Activated B cell treated with CpG ODN at 0.5 μM for 24 hours (primary cell): ENCODE measurements around the gene KCNIP1. TPM values are rescaled to one million over a fixed set of nuclear protein-coding genes. Genes with fewer than 3 reads are reported as not detected.

ENCODE experiments used
- ATAC-seq: fragments of 200-7000 bp; cut with Tn5 transposase; one replicate; pipeline ENCODE4 v1.10.0; 2021; ENCODE audit warnings: low read depth, mild to moderate bottlenecking, moderate library complexity
- CTCF ChIA-PET: fragments of 350-600 bp; sonication (Branson Sonifier 250); formaldehyde crosslinking; loops from one replicate; lab custom pipeline; 2021; ENCODE audit warnings: antibody characterized with exemption; lab: Charles Lee
- POLR2A ChIA-PET: fragments of 350-600 bp; sonication (Branson Sonifier 250); formaldehyde crosslinking; loops from one replicate; lab custom pipeline; 2021; ENCODE audit warnings: antibody characterized with exemption; lab: Charles Lee
- DNase-seq: peaks from one replicate; pipeline ENCODE4 v3.0.0; 2022
- H3K27ac Mint-ChIP-seq: one replicate; pipeline ENCODE4 v1.8.0; 2020; ENCODE audit warnings: mixed read lengths
- H3K27me3 Mint-ChIP-seq: one replicate; pipeline ENCODE4 v1.8.0; 2021; ENCODE audit warnings: mixed read lengths
- H3K36me3 Mint-ChIP-seq: one replicate; pipeline ENCODE4 v1.8.0; 2021; ENCODE audit warnings: low read depth, mixed read lengths
- H3K4me1 Mint-ChIP-seq: one replicate; pipeline ENCODE4 v1.8.0; 2021; ENCODE audit warnings: mixed read lengths
- H3K4me3 Mint-ChIP-seq: one replicate; pipeline ENCODE4 v1.8.0; 2020; ENCODE audit warnings: mild to moderate bottlenecking, mixed read lengths
- H3K9me3 Mint-ChIP-seq: one replicate; pipeline ENCODE4 v1.8.0; 2020; ENCODE audit warnings: mixed read lengths
- CTCF ChIP-seq: fragments of 200-600 bp; IDR thresholded peaks from one replicate; pipeline ENCODE4 v1.8.0; 2022; ENCODE audit warnings: antibody characterized with exemption, mild to moderate bottlenecking
- intact Hi-C: fragments of 100-400 bp; cut with micrococcal nuclease; formaldehyde crosslinking; loops from one replicate; pipeline ENCODE4 v1.15.1; 2024
- total RNA-seq: library from RNA; stranded (reverse); gene quantifications from 2 replicates; pipeline ENCODE4 v1.2.3, GENCODE V29; 2022

KCNIP1 gene
- total RNA-seq, 1 donor from 2014 or later = not detected

GRCh38 chr5:170494041-170494440, 9.8 kb upstream of the KCNIP1 start:
- CTCF ChIA-PET = no interaction called here
- Mint-ChIP-seq H3K27me3 (peaks cover 32% of the 10 kb centered on the region), H3K4me3 (no peak overlapping the region), H3K27ac (no peak overlapping the region), H3K36me3 (no peaks in the 10 kb centered on the region), H3K9me3 (no peaks in the 10 kb centered on the region), H3K4me1 (no peaks in the 10 kb centered on the region)
- ATAC-seq (no peak), DNase-seq (no peak)
- intact Hi-C loops = no loop called here
- no peak for TF ChIP-seq CTCF
- POLR2A ChIA-PET = no interaction called here

- Mint-ChIP-seq H3K27me3 (peaks cover 48% of the 10 kb centered on the region), H3K9me3 (peaks cover 8% of the 10 kb centered on the region), H3K4me3 (no peak overlapping the region), H3K4me1 (no peaks in the 10 kb centered on the region), H3K27ac (no peak overlapping the region), H3K36me3 (no peaks in the 10 kb centered on the region)
- intact Hi-C loops = no loop called here
- ChIA-PET CTCF (no interaction called here), POLR2A (no interaction called here)
- ATAC-seq = no peak
- DNase-seq = no peak
- no peak for TF ChIP-seq CTCF
These were observed 7.8 kb upstream of the KCNIP1 start for GRCh38 chr5:170495825-170496661.

- H3K27ac Mint-ChIP-seq = no peak overlapping the region
- ATAC-seq = no peak
- no peak overlapping the region for H3K4me3 Mint-ChIP-seq
These were observed 7.2 kb upstream of the KCNIP1 start for GRCh38 chr5:170496662-170497028.

GRCh38 chr5:170497311-170498038, 6.3 kb upstream of the KCNIP1 start:
- Mint-ChIP-seq H3K27me3 (peaks cover 52% of the 10 kb centered on the region), H3K27ac (no peak overlapping the region), H3K9me3 (peaks cover 8% of the 10 kb centered on the region), H3K36me3 (no peaks in the 10 kb centered on the region), H3K4me1 (no peaks in the 10 kb centered on the region), H3K4me3 (no peak overlapping the region)
- ChIA-PET CTCF (no interaction called here), POLR2A (no interaction called here)
- intact Hi-C loops = no loop called here
- ATAC-seq (no peak), DNase-seq (no peak)
- no peak for TF ChIP-seq CTCF

More at GRCh38 chr5:170496662-170497028, 7.2 kb upstream of the KCNIP1 start:
- intact Hi-C loops = no loop called here
- H3K9me3 Mint-ChIP-seq = peaks cover 8% of the 10 kb centered on the region
- H3K36me3 Mint-ChIP-seq = no peaks in the 10 kb centered on the region
- no peak for DNase-seq
- peaks cover 50% of the 10 kb centered on the region for H3K27me3 Mint-ChIP-seq
- no peak for TF ChIP-seq CTCF
- ChIA-PET CTCF (no interaction called here), POLR2A (no interaction called here)
- H3K4me1 Mint-ChIP-seq = no peaks in the 10 kb centered on the region

GRCh38 chr5:170498811-170499351, 4.9 kb upstream of the KCNIP1 start:
- no peak for TF ChIP-seq CTCF
- intact Hi-C loops = no loop called here
- DNase-seq (no peak), ATAC-seq (no peak)
- no peaks in the 10 kb centered on the region for H3K36me3 Mint-ChIP-seq
- H3K9me3 Mint-ChIP-seq = peaks cover 8% of the 10 kb centered on the region
- POLR2A ChIA-PET = no interaction called here
- H3K27me3 Mint-ChIP-seq = peaks cover 52% of the 10 kb centered on the region
- H3K4me3 Mint-ChIP-seq = no peak overlapping the region
- no peak overlapping the region for H3K27ac Mint-ChIP-seq
- CTCF ChIA-PET = no interaction called here
- H3K4me1 Mint-ChIP-seq = no peaks in the 10 kb centered on the region
